Measurements from ENCODE around the gene DDR2.
A peak's percentile ranks its signal among the peaks of the same experiment; 100 is the strongest.

DDR2 gene

DNA sequence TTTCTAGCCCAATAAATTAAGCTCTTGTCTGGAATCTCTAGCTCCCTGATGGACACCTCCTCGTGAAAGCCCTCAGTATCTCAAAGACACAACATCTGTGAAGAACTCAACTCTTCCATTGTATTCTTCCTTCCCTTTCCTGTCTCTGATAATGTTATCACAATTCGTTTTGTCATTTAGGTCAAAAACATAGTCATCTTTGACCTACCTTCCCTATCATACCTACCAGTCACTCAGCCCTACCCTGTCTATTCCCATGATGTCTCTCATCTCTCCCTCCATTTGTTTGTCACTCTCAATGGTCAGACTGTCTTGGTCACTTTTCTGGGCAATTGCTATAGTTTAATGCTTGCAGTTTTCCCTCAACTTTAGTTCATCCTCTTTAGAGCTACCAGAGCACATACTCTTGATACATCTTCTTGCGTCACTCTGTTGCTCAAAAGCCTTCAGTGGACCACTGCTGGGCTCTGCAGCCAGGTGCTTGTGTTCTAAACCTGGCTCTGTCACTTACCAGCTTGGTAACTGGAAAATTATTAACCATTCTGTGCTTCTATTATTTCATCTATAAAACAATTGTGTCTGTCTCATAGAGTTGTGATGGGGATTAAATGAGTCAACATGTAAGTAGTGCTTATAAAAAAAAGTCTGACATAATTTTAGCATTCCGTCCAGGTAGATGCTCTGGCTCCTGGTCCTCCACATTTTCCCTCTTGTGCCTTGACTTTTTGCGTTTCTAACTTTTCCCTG lies 39.6 kb downstream of the DDR2 start:
- TF ChIP-seq, protein P1, sequence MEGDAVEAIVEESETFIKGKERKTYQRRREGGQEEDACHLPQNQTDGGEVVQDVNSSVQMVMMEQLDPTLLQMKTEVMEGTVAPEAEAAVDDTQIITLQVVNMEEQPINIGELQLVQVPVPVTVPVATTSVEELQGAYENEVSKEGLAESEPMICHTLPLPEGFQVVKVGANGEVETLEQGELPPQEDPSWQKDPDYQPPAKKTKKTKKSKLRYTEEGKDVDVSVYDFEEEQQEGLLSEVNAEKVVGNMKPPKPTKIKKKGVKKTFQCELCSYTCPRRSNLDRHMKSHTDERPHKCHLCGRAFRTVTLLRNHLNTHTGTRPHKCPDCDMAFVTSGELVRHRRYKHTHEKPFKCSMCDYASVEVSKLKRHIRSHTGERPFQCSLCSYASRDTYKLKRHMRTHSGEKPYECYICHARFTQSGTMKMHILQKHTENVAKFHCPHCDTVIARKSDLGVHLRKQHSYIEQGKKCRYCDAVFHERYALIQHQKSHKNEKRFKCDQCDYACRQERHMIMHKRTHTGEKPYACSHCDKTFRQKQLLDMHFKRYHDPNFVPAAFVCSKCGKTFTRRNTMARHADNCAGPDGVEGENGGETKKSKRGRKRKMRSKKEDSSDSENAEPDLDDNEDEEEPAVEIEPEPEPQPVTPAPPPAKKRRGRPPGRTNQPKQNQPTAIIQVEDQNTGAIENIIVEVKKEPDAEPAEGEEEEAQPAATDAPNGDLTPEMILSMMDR (IDR thresholded peaks at IDR 0.05), result no peak
- intact Hi-C loops (cut with DNase I; ENCODE audit: low total_unique reads), result no loop called here
- Histone ChIP-seq H3K9me3 (no peaks in the 10 kb centered on the region), H3K4me3 (no peak overlapping the region), H3K4me1 (peaks cover 0 to 59% (median 17%) of the 10 kb centered on the region in 4 donors), H3K36me3 (no peaks in the 10 kb centered on the region), H3K27me3 (no peaks in the 10 kb centered on the region), H3K27ac (peak overlapping the region; percentile 62 to 63)
- DNase-seq, result no peak

DNA sequence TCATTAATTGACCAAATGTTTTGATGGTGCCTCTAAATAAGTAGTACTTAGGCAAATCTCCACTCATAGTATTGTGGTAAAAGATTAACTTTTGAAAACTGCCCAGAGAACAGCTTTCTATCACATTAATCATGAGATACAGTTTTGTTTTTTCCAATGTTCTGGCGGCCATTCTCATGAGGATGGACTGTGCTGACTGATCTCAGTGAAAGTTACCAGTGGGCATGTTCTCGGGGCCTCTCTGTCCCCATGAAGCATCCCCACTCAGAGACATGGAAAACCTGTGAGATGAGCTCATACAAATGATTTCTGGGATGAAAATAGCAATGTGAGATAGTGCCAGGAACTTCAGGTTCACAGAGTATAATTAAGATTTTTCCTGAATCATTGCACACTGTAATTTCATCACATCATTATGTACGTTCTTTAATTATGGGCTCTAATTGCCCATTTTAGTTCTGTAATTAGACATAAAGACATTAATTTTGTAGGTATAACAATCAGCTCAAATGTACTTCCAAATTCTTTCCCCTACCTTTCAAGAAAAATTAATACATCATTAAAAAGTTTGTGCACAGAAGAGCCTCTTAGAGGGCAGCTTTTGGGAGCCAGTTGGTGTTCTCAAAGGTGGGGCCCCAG lies 40.5 kb downstream of the DDR2 start:
- H3K9me3 ChIP-seq, result no peaks in the 10 kb centered on the region
- no peaks in the 10 kb centered on the region for H3K27me3 ChIP-seq
- intact Hi-C loops (cut with DNase I; ENCODE audit: low total_unique reads), result no loop called here
- peak overlapping the region in 1 of 2 donors; percentile 25 for H3K27ac ChIP-seq
- peaks cover 0 to 68% (median 25%) of the 10 kb centered on the region in 4 donors for H3K4me1 ChIP-seq
- no peaks in the 10 kb centered on the region for H3K36me3 ChIP-seq
- TF ChIP-seq, protein P1 (IDR thresholded peaks at IDR 0.05), result no peak
- no peak overlapping the region for H3K4me3 ChIP-seq
- no peak for DNase-seq

DNA sequence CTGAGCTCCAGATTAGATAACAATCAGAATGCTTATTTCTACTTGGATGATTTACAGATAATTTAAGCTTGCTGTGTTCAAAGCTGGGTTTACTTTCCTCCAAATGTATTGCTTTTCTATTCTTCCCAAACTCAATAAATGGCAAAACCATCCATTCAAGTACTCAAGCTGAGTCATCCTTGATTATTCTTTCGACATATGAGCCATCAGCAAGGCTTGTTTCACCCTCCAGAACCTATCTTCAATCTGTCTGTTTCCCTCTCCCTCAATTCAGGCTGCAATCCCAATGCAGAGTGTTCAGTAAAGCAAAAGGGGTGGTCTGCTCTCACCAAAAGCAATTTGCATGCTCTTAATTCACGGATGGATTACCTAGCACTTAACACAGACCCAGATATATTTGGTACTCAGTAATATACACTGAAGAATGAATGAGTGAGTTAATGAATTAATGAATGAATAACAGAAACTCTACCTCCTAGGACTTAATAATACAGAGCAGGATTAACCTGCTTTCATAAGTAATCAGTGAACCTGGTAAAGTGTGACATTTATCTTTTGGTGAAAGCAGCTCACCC lies 41.9 kb downstream of the DDR2 start:
- H3K4me3 ChIP-seq, result no peak overlapping the region
- TF ChIP-seq, protein P1 (IDR thresholded peaks at IDR 0.05), result no peak
- no peaks in the 10 kb centered on the region for H3K36me3 ChIP-seq
- H3K27me3 ChIP-seq, result no peaks in the 10 kb centered on the region
- H3K9me3 ChIP-seq, result no peaks in the 10 kb centered on the region
- peaks cover 0 to 79% (median 32%) of the 10 kb centered on the region in 4 donors for H3K4me1 ChIP-seq
- no peak overlapping the region for H3K27ac ChIP-seq
- intact Hi-C loops (cut with DNase I; ENCODE audit: low total_unique reads), result no loop called here
- DNase-seq, result no peak

DNA sequence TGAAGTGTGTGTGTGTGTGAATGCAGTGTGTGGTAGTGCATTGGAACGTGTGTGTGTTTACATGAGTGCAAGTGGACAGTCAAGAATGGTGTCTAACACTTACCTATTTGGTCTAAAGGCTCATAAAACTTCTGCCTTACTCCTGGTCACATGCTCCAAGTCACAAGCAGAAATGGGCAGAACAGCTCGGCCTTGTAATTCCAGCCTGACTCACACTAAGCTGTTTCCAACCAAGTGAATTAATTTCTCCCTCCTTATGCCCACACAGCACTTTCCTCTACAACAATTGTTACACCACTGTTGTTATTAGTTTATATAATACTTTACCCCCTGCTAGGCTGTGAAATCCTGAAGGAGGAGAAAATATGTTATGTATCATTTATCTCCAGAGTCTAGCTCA lies 43.8 kb downstream of the DDR2 start:
- H3K4me3 ChIP-seq, result no peak overlapping the region
- H3K9me3 ChIP-seq, result no peaks in the 10 kb centered on the region
- intact Hi-C loops (cut with DNase I; ENCODE audit: low total_unique reads), result no loop called here
- H3K36me3 ChIP-seq, result no peaks in the 10 kb centered on the region
- H3K4me1 ChIP-seq, result peaks cover 0 to 72% (median 29%) of the 10 kb centered on the region in 4 donors
- peak overlapping the region; percentile 36 to 59 for H3K27ac ChIP-seq
- DNase-seq, result peak; percentile 62 to 76
- TF ChIP-seq, protein P1 (IDR thresholded peaks at IDR 0.05), result no peak
- no peaks in the 10 kb centered on the region for H3K27me3 ChIP-seq

DNA sequence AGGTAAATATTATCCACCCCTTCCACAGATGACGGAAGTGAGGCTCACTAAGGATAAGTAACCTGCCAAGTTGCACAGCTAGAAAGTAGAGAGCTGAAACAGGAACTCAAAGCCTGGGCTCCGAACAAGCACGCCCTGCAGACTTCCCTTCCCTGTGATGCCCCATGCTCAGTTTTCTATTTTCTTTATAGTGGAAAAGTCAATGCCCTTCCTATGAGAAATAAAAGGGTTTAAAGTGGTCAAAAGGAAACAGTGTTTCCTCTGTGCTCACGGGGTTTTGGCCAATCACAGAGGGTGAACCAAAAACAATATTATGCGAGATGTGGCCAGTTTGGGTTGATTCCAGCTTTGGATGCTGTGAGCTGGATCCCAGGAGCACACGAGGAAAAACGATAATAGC lies 44.5 kb downstream of the DDR2 start:
- Histone ChIP-seq H3K27me3 (no peaks in the 10 kb centered on the region), H3K9me3 (no peaks in the 10 kb centered on the region), H3K4me1 (peaks cover 0 to 72% (median 31%) of the 10 kb centered on the region in 4 donors), H3K4me3 (peak overlapping the region in 1 of 2 donors; percentile 12), H3K27ac (peak overlapping the region; percentile 36 to 55), H3K36me3 (no peaks in the 10 kb centered on the region)
- no peak for DNase-seq
- intact Hi-C loops (cut with DNase I; ENCODE audit: low total_unique reads), result no loop called here
- TF ChIP-seq, protein P1 (IDR thresholded peaks at IDR 0.05), result no peak
